Osteocyte (in vitro differentiated cells): ENCODE results near the gene APBB1IP. TPM values are rescaled to one million over a fixed set of nuclear protein-coding genes. Genes with fewer than 3 reads are reported as not detected.

Experiments used
- DNase-seq: peaks from one replicate; pipeline ENCODE4 v3.0.0; 2021; ENCODE audit warnings: mixed read lengths; ENCODE audit not compliant: unreplicated experiment; ENCODE audit errors: extremely low spot score
- H3K27ac Mint-ChIP-seq: one replicate; pipeline ENCODE4 v1.8.0; 2021; ENCODE audit warnings: mild to moderate bottlenecking, mixed read lengths; ENCODE audit not compliant: unreplicated experiment
- H3K27me3 Mint-ChIP-seq: one replicate; pipeline ENCODE4 v1.8.0; 2021; ENCODE audit warnings: mixed read lengths; ENCODE audit not compliant: unreplicated experiment
- H3K36me3 Mint-ChIP-seq: one replicate; pipeline ENCODE4 v1.8.0; 2021; ENCODE audit warnings: mixed read lengths; ENCODE audit not compliant: unreplicated experiment
- H3K4me1 Mint-ChIP-seq: one replicate; pipeline ENCODE4 v1.8.0; 2021; ENCODE audit warnings: mixed read lengths; ENCODE audit not compliant: unreplicated experiment
- H3K4me3 Mint-ChIP-seq: one replicate; pipeline ENCODE4 v1.8.0; 2021; ENCODE audit warnings: mild to moderate bottlenecking, moderate library complexity, mixed read lengths; ENCODE audit not compliant: unreplicated experiment
- H3K9me3 Mint-ChIP-seq: one replicate; pipeline ENCODE4 v1.8.0; 2021; ENCODE audit warnings: mixed read lengths; ENCODE audit not compliant: unreplicated experiment
- total RNA-seq: library from RNA; stranded (reverse); gene quantifications from 2 replicates; pipeline ENCODE4 v1.2.1, GENCODE V29; 2021
- TF ChIP-seq, protein P1 (sequence below): fragments of 200-600 bp; sonication (generic); IDR thresholded peaks from 2 replicates; pipeline ENCODE4 v1.5.0; 2021; ENCODE audit warnings: antibody characterized with exemption, mild to moderate bottlenecking, moderate library complexity

The APBB1IP gene
- total RNA-seq, 1 donor from 2014 or later, result not detected

DNA sequence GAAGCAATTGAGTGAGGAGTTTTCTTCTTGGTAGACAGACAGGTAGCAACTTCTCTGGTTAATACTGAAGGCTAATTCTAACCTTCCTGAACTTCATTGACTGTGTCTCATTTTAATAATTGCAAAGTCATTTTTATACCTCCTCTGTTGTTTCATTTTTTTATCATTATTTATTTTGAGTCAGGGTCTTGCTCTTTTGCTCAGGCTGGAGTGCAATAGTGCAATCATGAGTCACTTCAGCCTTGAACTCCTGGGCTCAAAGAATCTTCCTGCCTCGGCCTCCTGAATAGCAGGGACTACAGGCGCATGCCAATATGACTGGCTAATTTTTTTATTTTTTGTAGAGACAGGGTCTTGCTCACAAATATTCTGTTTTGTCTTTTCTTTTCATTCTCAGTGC is 45.4 kb downstream of the APBB1IP start:
- Mint-ChIP-seq H3K4me1 (peaks cover 7% of the 10 kb centered on the region), H3K4me3 (no peak overlapping the region), H3K9me3 (no peaks in the 10 kb centered on the region), H3K27ac (no peak overlapping the region), H3K36me3 (no peaks in the 10 kb centered on the region), H3K27me3 (no peaks in the 10 kb centered on the region)
- TF ChIP-seq, protein P1, sequence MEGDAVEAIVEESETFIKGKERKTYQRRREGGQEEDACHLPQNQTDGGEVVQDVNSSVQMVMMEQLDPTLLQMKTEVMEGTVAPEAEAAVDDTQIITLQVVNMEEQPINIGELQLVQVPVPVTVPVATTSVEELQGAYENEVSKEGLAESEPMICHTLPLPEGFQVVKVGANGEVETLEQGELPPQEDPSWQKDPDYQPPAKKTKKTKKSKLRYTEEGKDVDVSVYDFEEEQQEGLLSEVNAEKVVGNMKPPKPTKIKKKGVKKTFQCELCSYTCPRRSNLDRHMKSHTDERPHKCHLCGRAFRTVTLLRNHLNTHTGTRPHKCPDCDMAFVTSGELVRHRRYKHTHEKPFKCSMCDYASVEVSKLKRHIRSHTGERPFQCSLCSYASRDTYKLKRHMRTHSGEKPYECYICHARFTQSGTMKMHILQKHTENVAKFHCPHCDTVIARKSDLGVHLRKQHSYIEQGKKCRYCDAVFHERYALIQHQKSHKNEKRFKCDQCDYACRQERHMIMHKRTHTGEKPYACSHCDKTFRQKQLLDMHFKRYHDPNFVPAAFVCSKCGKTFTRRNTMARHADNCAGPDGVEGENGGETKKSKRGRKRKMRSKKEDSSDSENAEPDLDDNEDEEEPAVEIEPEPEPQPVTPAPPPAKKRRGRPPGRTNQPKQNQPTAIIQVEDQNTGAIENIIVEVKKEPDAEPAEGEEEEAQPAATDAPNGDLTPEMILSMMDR, result no peak
- no peak for DNase-seq

DNA sequence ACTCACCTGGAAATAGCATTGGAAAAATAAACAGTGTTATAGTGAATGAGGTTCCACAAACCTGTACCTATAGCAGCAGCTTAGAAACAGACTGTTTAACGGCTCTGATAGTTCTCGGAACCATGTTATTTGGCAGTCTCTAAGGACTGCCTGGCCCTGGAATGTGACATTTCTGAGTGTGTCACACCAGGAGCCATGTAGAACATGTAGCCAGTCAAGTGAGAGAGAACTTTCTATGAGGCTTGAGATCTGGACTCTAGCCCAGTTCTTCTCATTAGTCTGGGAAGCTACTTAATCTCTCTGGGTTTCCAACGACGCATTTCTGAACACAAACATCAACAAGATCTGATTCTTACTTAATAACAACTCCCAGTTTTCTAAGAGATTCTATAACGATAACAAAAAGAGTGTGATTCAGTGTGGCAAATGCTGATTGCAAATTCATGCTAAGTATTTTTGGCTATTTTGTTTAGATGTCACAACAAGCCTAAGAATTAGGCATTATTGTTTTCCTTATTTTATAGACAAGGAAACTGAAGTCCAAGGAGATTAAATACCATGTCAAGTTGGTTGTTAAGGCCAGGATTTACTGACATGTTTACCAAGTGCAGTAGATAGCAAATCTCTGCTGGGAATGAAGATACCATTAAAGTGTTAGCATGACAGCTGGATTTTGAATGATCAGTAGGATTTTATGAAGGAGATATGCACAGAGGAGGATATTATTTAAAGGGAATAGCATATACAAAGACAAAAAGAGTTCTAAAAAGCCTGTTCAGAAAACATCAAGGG is 47.2 kb downstream of the APBB1IP start:
- TF ChIP-seq, protein P1, result no peak
- Mint-ChIP-seq H3K27ac (no peak overlapping the region), H3K4me1 (peaks cover 7% of the 10 kb centered on the region), H3K4me3 (no peak overlapping the region), H3K27me3 (no peaks in the 10 kb centered on the region), H3K36me3 (no peaks in the 10 kb centered on the region), H3K9me3 (no peaks in the 10 kb centered on the region)
- DNase-seq, result no peak

DNA sequence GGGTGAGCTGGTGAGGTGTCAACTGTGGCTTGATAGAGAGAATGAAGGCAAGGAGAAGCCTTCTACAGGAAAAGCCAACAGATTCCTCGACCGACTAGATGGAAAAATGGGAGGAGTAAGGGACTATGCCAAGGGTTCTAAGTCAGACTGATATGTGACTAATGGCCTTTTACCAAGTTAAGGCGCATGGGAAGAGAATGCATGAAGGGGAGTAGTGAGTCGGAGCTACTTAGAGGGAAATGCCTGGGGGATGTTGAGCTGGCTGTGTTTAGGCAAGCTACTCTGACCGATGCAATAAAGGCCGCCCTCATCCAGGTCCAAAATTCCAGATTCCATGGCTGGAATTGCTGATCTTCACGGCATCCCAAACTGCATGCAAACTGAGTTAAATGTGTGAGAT is 48.2 kb downstream of the APBB1IP start:
- Mint-ChIP-seq H3K27me3 (no peaks in the 10 kb centered on the region), H3K27ac (no peak overlapping the region), H3K4me1 (peaks cover 7% of the 10 kb centered on the region), H3K4me3 (no peak overlapping the region), H3K9me3 (no peaks in the 10 kb centered on the region), H3K36me3 (no peaks in the 10 kb centered on the region)
- TF ChIP-seq, protein P1, result no peak
- DNase-seq, result no peak

GRCh38 chr10:26486990-26487850 is 49.1 kb downstream of the APBB1IP start:
- no peak overlapping the region for H3K4me3 Mint-ChIP-seq
- H3K27me3 Mint-ChIP-seq, result no peaks in the 10 kb centered on the region
- DNase-seq, result no peak
- no peak overlapping the region for H3K27ac Mint-ChIP-seq
- H3K4me1 Mint-ChIP-seq, result peaks cover 7% of the 10 kb centered on the region
- TF ChIP-seq, protein P1, result no peak
- no peaks in the 10 kb centered on the region for H3K9me3 Mint-ChIP-seq
- no peaks in the 10 kb centered on the region for H3K36me3 Mint-ChIP-seq

DNA sequence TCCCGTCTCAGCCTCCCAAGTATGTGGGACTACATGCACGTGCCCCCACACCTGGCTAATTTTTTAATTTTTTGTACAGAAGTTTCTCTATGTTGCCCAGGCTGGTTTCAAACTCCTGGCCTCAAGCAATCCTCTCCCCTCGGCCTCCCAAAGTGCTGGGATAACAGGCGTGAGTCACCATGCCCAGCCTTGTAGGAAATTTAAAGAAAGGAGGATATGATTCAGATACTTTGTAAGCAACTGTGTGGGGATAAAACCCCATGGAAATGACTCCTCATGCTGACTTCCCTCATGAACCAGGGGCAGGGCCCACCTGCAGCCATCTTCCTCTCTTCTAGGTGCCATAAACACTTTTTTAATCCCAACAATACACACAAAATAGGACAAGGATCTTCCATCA is 50.2 kb downstream of the APBB1IP start:
- no peaks in the 10 kb centered on the region for H3K36me3 Mint-ChIP-seq
- DNase-seq, result no peak
- no peaks in the 10 kb centered on the region for H3K9me3 Mint-ChIP-seq
- no peak overlapping the region for H3K4me3 Mint-ChIP-seq
- H3K27me3 Mint-ChIP-seq, result no peaks in the 10 kb centered on the region
- TF ChIP-seq, protein P1, result no peak
- no peak overlapping the region for H3K27ac Mint-ChIP-seq
- peaks cover 7% of the 10 kb centered on the region for H3K4me1 Mint-ChIP-seq
